GM21381 (cell line): ENCODE results near the gene ADH1B.
"Not testable (repeated sequence)": the region's sequence is repeated elsewhere in the genome, so short reads cannot be mapped to it uniquely, and the experiment has no call there.

Experiments used
- ATAC-seq: cut with Tn5 transposase; IDR thresholded peaks from one replicate; pipeline ENCODE4 v1.9.1; 2021; ENCODE audit warnings: mild to moderate bottlenecking, moderate library complexity; ENCODE audit not compliant: unreplicated experiment

ADH1B gene

DNA sequence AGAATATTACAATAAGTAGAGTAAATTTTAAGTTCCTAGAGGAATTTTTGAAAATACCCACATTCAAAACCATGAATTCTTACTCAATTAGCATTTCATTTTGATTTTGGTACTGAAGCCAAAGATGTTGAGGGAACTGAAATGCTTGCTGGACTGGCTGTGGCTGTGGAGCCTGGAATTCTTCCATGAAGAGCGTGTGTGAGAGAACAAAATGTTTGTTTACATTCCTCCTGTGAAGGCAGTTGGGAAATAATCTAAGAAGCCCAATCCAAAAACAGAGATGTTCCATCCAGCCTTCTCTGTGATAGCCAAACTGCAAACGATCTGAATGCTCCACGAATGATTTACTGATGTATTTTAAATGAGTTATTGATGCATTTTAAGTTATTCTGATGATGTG, 3.8 kb upstream of the ADH1B start:
- no peak for ATAC-seq

DNA sequence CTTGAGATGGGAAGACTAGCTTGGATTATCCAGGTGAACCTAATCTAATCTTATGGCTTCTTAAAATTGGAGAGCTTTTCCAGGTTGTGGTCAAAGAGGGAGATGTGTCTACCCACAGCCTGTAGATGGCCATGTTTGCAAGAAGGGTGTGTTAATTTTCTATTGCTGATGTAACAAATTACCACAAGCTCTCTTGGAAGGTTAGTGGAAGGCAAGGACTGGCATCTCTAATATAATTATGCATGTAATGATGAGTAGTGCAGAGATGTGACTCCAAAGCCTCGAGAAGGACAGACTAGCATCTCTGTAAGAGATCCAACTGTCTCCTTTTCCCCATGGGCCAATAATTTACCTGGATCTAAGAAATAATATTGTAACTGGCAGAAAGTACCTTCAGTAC, 3.2 kb upstream of the ADH1B start:
- no peak for ATAC-seq

DNA sequence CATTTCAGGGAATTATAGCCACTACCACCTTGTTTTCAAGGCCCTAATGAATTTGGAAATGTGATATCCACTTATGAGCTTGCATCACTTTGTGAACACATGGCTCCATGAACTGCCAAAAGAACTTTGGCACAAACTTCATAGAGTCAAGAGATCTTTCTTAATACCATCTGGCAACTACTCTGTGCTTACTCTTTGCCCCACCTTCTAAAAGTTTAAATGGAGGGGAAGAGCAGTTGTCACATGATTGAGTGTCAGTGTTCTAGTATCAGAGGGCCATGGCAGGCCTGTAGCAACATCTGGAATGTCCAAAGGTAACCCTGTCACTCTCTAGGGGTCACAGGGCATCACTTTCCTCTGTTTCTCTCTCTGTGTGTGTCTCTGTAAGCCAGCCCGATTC, 2.6 kb upstream of the ADH1B start:
- ATAC-seq = no peak

DNA sequence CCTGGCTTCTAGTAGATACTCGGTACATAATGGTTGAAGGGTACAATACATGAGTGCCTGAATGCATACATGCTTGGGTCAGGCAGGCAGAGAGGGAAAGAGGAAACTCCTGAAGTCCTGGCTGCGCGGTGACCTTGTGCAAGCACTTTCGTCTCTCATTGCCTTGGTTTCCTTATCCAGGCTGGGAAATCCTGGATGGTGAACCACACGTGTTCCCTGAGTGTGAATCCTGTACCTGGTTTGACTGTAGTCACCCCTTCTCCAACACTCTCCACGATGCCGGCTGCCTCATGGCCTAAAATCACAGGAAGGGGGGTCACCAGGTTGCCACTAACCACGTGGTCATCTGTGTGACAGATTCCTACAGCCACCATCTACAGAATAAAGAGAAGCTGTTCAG, 3.4 kb downstream of the ADH1B start:
- ATAC-seq = not testable (repeated sequence)

DNA sequence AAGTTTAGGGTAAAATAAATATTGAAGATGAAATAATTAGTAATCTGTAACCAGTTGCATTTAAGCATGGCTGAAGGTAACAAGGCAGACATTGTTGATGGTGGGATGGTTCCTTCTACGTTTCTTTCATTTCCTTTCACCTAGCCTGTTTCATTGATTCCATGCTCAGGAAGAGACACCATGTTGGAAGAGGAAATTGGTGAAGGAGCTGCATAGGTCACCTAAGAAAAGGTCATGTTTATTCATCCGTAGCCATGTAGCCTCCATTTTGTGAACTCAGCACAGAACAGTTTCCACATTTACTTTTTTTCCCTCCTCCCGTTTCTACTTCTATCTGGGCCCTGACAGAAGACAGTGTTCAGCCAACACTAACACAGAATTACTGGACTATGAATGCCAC, 3.8 kb downstream of the ADH1B start:
- ATAC-seq = no peak

DNA sequence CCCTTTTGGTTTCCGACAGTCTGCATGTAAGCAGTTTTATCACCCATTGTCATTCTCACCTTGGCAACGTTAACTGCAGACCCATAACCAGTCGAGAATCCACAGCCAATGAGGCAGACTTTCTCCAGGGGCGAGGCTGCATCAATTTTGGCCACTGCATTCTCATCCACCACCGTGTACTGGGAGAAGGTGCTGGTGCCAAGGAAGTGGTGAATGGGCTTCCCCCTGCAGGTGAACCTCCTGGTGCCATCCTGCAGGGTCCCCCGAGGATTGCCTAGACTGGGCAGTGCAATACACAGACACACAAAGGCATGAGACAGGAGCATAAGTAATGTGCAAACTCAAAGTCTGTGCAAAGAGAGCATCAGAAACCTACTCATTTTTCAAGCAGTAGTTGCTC, 5.4 kb downstream of the ADH1B start:
- no peak for ATAC-seq

DNA sequence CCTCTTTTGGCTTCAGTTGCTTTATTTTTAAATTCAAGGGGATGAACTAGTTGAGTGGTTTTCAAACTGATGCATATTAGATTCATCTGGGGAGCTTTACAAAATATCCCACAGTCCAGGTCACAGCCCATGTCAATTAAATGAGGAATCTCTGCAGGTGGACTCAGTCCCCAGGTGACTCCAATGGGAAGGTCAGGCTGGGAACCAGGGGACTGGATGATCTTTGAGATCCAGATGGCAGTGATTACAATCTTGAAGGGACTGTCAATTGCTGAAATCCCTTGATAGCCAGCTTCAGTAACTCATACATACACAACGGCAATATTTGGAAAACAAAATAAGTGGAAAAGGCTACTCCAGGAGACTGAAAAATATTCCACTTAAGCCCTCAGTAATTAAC, 7.0 kb downstream of the ADH1B start:
- ATAC-seq = no peak

DNA sequence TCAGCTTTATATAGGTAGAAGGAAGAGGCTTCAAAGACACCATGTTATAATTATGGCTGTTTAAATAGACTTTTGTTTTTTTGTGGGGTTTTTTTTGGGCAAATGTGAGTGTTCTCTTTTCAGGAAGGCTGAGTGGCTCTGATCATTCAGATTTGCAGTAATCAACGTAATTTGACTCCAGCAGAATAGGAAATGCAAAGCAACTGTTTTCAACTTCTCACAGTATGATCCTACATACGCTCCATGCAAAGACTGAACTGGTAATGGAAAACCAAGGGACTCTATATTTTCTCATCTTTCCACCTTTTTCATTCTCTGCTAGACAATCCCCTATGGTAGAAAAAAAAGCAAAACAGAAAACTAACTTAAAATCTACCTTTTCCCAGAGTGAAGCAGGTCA, 10.8 kb downstream of the ADH1B start:
- no peak for ATAC-seq

DNA sequence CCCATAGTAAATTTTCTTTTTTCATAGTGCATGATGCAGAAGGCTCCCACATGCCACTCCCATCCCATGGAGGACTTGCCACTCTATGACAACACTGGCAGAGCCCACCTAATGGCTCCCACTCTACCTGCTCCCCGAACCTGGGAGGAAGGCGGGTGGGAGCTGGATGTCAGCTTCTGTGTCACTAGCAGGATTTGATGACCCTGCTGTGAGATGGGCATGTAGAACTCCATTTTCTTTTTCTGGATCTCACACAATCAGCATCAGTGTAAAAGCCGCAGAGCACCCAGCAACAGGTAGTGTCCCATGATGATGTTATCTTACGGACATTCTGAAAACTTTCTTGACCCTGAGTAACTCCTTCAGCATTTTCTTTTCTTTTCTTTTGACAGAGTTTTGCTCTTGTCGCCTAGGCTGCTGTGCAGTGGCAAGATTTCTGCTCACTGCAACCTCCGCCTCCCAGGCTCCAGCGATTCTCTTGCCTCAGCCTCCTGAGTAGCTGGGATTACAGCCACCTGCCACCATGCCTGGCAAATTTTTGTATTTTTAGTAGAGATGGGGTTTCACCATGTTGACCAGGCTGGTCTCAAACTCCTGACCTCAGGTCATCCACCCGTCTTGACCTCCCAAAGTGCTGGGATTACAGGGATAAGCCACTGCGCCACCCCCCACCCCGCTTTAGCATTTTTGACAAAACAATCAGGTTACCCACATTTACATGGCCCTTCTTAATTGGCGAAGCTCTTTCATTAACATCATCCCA, 15.4 kb downstream of the ADH1B start:
- ATAC-seq = no peak

DNA sequence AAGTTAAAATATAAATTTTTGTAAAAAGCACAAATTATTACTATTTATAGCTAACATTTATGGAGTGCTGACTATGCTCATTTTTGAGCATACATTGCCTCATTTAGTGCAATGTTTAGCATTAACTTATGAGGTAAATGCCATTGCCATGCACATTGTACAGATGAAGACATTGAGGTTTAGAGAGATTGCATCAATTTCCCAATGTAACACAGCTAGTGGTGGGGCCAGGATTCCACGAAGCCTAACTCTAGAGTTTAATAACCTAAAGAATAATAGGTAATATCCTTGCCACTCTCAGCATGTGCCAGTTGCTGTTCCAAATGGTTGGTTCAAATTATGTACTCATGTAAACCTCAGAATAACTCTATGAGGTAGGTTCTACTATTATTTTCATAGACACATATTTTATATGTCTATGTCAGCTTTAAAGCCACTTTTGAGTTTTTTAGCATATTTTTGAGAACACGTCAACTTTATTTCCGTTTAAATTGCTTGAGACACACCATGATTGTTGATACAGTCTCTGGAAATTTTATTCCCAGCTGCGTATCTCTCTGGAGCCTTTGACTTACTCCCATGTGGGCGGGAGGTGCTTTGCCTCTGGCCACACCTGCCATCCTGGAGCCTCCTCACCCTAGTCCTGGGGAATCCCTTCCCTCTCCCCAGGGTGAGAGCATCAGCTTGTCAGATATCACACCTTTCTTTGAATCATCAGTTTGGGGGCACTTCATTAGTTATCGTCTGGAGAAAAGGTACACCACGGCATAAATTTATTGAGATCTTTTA, 19.6 kb downstream of the ADH1B start:
- ATAC-seq = no peak

DNA sequence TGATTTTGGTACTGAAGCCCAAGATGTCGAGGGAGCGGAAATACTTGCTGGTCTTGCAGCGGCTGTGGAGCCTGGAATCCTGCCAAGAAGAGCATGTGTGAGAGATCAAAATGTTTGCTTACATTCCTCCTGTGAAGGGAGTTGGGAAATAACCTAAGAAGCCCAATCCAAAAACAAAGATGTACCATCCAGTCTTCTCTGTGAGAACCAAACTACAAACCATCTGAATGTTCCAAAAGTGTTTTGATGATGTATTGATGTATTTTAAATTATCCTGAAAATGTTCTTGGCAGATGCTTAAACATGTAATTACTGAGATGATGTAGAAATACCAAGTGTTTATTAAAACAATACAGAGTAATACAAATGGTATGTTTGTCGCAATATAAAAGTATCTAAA, 20.3 kb downstream of the ADH1B start:
- no peak for ATAC-seq

DNA sequence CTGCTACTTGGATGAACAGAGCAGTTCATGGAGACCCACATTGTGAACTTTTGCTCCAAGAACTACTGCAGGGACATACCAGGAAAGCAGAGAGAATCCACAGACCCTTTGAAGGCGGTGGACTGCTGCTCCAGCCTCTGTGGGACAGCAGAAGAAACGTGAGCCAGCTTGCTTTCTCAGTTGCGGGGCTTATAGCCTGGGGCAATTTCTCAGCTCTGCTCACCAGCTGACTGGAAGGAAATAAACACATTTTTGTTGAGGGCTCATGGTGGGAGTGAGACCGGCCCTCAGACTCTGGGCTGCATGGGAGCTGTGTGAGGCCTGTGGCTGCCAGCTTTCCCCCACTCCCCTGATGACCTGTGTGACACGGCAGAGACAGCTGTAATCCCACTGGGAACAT, 27.8 kb downstream of the ADH1B start:
- ATAC-seq = no peak

DNA sequence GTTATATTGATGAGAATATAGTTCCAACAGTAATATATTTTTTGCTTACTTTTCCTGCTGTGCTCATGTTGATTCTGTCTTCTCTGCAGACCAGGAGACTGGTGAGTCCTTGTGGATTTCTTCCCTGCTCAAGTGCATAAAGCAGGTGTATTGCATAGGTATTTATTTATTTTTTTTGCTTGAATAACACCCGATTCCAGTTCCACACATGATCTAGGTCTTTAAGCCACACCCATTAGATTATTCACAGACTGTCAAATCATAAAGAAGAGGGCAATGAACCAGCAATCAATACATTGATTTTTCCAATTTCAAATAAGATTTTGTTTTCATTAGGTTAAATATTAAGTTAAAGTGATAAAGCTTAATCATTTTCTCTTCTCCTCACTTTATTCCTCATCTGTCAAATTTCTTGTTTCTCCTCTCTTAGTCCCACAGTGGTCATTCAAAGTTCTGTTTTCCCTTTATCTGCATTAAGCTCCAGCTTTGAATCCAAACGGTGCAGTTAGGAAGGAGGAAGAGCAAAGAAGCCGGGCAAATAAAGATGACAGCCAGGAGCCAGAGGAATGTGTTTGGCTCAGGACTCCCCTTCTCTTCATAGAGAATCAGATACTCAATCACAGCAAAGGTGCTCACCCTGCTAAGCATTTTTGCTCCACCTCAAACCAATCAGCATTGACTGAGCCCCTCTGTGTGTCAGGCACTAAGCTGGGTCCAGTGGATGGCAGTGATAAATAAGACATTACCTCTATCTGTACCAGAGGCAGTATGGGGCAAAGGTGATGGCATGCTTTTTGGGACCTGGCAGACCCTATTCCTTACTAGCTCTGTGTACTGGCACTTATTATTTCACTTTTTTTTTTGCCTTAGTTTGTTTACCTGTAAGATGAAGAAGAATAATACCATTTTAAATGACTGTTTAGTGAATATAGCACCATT, 30.1 kb downstream of the ADH1B start, which contains the start of gene ADH1A:
ADH1A (minus strand) TSS at position 138 of the 939 bp plus-strand sequence; CDS start at position 67, 71 bp downstream.
- ATAC-seq = no peak

DNA sequence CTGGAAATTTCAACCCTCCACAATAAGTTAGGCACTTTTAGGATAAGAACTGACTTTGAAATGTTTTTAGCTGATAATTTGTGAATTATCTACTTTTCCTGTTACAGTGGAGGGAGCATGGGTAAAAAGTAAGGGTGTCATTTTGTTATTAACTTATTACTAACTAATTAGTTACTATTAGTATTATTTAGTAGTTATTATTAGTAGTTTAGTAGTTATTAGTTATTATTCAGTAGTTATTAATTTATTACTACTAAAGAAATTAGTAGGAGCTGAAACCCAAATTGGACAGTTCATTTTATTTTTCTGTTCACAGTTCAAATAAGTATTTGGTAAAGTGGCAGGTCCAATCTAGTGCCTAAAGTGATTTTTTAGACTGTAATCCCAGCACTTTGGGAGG, 35.8 kb downstream of the ADH1B start:
- no peak for ATAC-seq

DNA sequence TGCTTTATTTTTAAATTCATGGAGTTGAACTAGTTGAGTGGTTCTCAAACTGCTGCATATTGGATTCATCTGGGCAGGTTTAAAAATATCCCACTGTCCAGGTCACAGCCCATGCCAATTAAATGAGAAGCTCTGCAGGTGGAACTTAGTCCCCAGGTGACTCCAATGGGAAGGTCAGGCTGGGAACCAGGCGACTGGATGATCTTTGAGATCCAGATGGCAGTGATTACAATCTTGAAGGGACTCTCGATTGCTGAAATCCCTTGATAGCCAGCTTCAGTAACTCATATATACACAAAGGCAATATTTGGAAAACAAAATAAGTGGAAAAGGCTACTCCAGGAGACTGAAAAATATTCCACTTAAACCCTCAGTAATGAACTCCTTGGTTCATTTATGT, 38.5 kb downstream of the ADH1B start:
- no peak for ATAC-seq

DNA sequence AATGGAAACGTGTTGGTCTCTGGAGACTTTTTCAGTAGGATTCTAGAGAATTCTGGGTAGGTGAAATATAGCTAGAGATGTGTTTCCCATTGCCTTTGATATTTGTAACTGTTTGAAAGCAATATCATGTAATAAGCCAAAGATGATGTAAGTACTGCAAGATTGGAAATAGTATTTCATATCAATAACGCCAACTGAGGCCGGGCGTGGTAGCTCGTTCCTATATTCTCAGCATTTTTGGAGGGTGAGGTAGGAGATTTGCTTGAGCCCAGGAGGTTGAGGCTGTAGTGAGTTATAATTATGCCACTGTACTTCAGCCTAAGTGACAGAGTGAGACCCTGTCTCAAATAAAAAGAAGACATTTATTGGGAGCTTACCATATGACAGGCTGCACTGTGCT, 39.9 kb downstream of the ADH1B start:
- no peak for ATAC-seq

DNA sequence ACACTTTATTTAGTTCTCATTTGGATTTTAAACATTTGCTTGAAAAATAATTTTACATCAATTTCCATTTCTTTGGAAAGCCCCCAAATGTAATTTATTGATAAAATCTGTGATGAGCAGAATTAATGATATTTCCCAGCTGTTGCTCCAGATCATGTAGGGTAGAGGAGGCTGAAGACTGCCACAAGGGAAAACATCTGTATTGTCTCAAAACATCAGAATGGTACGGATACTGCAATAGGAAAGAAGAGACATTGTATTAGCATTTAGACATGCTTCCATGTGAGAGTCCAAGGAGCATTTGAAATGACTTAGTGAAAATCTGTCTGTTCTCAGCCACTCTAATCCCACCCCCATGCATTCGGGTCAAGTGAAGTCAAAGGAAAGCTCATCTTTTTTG, 44.8 kb downstream of the ADH1B start:
- no peak for ATAC-seq

DNA sequence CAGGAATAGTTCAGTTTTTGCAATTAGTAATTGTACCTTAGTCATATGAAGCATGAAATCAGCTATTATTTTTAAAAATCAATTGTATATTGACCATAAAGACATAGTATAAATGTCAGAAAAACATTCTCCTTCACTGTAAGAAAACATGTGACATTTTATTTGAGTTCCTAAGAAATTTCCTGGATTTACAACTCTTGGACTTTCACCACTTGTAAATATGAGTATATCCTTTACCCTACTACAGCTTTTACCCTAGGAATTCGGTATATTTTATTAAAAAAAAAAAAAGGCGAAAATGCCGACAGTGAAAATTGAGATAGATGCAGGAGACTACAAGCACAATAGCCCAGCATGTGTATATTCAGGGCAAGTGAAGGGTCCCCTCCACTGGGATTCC, 45.3 kb downstream of the ADH1B start:
- ATAC-seq = no peak

DNA sequence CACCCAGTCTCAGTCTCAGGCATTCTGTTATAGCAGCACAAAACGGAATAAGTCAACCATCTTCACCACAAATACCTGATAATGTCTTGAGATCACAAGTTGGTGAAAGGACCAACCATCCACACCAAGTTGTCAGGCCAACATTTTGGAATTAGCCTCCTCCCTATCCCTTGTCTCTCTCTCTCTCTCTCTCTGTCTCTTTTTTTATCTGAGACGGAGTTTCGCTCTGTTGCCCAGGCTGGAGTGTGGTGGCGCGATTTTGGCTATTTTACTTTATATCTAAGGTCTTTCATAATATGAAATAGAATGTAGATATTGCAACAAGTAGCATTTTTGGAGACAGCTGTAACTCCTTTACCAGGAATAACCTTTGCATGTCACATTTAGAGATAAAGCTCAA, 46.2 kb downstream of the ADH1B start:
- no peak for ATAC-seq

DNA sequence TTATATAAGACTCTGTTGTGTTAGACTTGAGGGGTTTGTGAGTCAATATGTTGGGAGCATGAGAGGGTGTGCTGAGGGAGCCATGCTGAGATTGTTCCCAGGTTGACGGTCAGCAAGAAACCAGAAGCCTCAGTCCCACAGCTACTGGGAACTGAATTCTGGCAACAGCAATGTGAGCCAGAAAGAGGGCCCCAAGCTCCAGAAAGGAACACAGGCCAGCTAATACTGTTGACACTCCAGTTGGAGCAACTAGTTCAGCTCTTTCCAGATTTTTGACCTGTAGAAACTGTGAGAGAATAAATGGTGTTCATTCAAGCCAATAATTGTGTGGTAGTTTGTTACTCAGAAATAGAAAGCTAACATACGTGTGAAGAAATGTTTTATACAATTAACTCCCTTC, 47.5 kb downstream of the ADH1B start:
- ATAC-seq = no peak

DNA sequence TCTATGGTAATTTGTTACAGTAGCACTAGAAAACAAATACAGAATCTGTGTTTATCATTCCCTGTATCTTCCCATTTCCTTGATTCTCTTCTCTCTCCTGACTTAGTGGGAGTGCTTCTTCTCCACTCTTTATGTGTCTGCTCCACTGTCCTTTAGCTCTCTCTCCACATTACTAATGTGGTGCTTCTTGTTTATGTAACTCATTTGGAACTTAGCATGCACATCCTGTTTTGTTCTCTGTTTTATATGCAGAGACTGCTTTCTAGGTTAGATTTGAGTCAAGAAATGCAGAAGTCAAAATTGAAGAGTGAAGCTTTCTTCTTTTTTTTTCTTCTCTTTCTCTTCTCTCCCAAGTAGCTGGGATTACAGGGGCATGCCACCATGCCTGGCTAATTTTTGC, 56.3 kb downstream of the ADH1B start:
- ATAC-seq = no peak
